Measurements from ENCODE around the gene ZHX3.

The ZHX3 gene

GRCh38 chr20:41168281-41169161, 149.0 kb downstream of the ZHX3 start:
- peak; percentile 56 for DNase-seq

DNA sequence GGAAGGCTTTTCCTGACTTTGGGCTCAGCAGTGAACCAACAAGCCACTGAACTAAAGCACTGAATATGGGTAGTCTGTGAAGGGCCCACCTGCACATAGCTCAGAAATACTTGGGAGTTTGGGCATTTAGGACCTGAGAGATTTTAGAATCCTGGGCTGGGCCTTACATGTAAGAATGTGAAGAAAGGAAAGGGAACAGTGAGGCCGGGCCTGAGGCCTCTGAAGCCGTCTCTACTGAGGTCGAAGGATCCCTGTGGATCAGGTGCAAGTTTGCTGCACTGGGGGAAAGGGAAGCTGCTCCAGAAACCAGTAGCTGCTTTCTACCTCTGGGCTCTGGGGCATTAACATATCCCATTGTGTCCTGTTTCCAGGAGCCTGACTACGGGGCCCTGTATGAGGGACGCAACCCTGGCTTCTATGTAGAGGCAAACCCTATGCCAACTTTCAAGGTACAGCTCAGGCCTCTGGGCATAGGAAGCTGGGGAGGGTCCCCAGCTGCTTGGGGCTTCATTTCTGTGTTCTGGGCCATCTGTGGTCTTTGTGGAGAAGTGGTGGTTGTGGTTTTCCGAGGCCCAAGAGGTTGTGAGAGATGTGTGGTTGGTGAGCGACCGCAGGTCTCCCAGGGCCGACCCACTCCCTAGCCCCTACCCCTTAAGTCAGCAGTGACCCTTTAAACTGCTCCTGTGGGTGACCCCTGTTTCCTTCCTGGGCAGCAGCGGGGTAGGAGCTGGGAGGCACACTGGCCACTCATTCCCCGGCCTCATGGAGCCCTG, 149.9 kb downstream of the ZHX3 start:
- peak; percentile 39 for DNase-seq

DNA sequence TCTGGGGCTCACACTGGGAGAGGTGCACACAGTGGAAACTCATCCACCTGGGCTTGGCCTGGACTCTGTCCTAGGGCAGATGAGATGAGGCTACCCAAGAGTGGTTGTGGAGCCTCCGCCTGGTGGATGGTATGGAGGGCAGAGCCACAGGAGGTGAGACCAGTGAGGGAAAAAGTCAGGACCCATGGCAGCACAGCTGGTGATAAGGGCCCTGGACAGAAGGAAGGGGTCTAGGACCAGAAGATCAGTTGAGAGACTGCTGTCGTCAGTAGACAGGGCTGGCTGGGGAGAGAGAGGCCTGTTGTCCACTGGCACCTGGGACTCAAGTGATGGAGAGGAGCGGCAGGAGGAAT, 150.4 kb downstream of the ZHX3 start:
- peak; percentile 60 for DNase-seq

- peak; percentile 55 for DNase-seq
These were observed 151.1 kb downstream of the ZHX3 start for GRCh38 chr20:41166201-41167117.

GRCh38 chr20:41165001-41165882, 152.3 kb downstream of the ZHX3 start:
- no peak for DNase-seq

GRCh38 chr20:41163821-41164220, 153.7 kb downstream of the ZHX3 start:
- no peak for DNase-seq

GRCh38 chr20:41162396-41162795, 155.1 kb downstream of the ZHX3 start:
- no peak for DNase-seq

GRCh38 chr20:41161886-41162285, 155.6 kb downstream of the ZHX3 start:
- no peak for DNase-seq

GRCh38 chr20:41160686-41161085, 156.8 kb downstream of the ZHX3 start:
- no peak for DNase-seq

GRCh38 chr20:41159547-41159946, 158.0 kb downstream of the ZHX3 start:
- no peak for DNase-seq

GRCh38 chr20:41158082-41158625, 159.4 kb downstream of the ZHX3 start:
- DNase-seq = no peak

GRCh38 chr20:41155261-41155660, 162.3 kb downstream of the ZHX3 start:
- no peak for DNase-seq

- DNase-seq = no peak
These were observed 162.9 kb downstream of the ZHX3 start for GRCh38 chr20:41154436-41155176.

GRCh38 chr20:41152108-41152757, 165.3 kb downstream of the ZHX3 start:
- DNase-seq = no peak

GRCh38 chr20:41151134-41151869, 166.2 kb downstream of the ZHX3 start:
- DNase-seq = no peak

DNA sequence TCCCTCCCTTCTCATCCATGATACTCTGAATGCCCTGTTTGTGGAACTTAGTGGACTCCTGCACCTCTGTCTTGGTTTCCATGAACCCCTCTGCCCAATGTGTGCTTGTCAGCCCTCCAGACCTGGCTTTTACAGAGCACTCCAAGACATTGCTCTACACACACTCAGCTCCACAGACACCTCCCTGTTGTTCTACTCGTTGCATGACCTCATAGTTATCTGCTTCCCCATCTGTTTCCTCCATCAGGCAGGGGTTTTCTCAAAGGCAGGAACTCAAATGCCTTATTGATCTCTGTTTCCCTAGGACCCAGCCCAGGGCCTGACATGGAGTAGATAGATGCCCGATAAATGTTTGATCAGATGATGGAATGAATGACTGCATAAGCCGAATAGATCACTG, 166.9 kb downstream of the ZHX3 start:
- no peak for DNase-seq

- DNase-seq = no peak
These were observed 168.6 kb downstream of the ZHX3 start for GRCh38 chr20:41148942-41149341.

- no peak for DNase-seq
These were observed 169.8 kb downstream of the ZHX3 start for GRCh38 chr20:41147767-41148191.

DNA sequence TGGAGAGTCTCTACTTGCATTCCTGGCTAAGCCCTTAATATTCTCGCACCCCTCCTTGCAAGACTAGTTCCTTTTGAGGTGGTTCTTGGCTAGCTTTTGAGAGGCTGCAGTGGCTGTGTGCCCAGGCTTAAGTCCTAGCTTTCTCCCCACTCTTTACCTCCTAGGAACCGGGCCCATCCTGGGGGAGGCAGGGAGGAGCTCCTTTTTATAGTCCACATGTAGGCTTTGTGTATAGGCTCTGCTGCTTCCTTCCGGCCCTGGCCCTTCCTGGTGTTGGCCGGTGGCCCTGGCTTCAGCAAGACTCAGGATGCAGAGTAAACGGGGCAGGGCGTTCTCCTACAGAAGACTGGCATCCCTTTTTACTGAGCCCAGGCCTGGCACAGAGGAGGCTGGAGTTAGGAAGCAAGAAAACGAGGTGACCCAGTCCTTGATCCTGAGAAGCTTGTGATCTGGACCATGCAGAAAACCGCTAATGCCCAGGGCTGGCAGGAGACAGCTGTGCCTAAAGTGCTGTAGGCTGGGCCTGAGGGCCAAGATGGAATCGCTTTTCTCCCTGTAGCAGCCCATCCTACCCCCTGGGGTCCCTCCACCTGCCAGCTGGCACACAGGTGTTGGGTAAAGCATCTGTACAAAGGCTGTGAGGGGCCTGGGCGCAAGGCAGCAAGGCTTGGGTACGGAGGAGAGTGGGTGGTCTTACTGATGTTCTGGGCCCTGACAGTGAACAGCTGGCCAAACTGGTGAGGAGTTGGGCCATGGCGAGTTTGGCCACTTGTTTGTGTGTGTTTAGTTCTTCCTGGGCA, 171.5 kb downstream of the ZHX3 start:
- DNase-seq = no peak
